Colonic mucosa (tissue), 4 donors: ENCODE data around the gene LRPPRC. TPM values are rescaled to one million over a fixed set of nuclear protein-coding genes. Genes with fewer than 3 reads are reported as not detected.

Source experiments
- DNase-seq: peaks from one replicate; pipeline ENCODE4 v3.0.0-alpha.2; 2020
- H3K27ac ChIP-seq: fragments of 200-600 bp; one replicate; pipeline ENCODE4 v1.8.0; 2021
- H3K27me3 ChIP-seq: fragments of 200-600 bp; one replicate; pipeline ENCODE4 v1.8.0; 2021
- H3K36me3 ChIP-seq: fragments of 200-600 bp; one replicate; pipeline ENCODE4 v1.8.0; 2021
- H3K4me1 ChIP-seq: fragments of 200-600 bp; one replicate; pipeline ENCODE4 v1.8.0; 2021; ENCODE audit warnings: mild to moderate bottlenecking
- H3K4me3 ChIP-seq: fragments of 200-600 bp; one replicate; pipeline ENCODE4 v1.8.0; 2021
- H3K9ac ChIP-seq, 2 donors: one replicate each; pipeline ENCODE4 v1.7.0; 2013; ENCODE audit warnings: control low read depth in 2 of 2, low read depth in 2 of 2, low read length in 2 of 2
- H3K9me3 ChIP-seq: fragments of 200-600 bp; one replicate; pipeline ENCODE4 v1.8.0; 2021
- intact Hi-C: fragments of 100-400 bp; cut with DNase I; formaldehyde crosslinking; loops from one replicate; pipeline ENCODE4 v1.14.1; 2022
- total RNA-seq, 2 donors: library from RNA; stranded (reverse); fragmentation: NEBNext Ultra II Directional in 1 of 2; extraction: Animal tissue kit (Norgen Biotek cat#: 25700) in 1 of 2; gene quantifications; one replicate each; pipeline ENCODE4 v1.2.1, GENCODE V29; 2021
- TF ChIP-seq, protein P1 (sequence below): fragments of 200-600 bp; IDR thresholded peaks from one replicate; pipeline ENCODE4 v1.8.0; 2022; ENCODE audit warnings: antibody characterized with exemption, mild to moderate bottlenecking
- donor health status: healthy.
- donor health status: DM: no; HTN: no; CAD: no.
- donor health status: DM: no; HTN: no; CAD: no.

The LRPPRC gene
- total RNA-seq, 2 donors from 2014 or later, result 106 to 131 TPM

DNA sequence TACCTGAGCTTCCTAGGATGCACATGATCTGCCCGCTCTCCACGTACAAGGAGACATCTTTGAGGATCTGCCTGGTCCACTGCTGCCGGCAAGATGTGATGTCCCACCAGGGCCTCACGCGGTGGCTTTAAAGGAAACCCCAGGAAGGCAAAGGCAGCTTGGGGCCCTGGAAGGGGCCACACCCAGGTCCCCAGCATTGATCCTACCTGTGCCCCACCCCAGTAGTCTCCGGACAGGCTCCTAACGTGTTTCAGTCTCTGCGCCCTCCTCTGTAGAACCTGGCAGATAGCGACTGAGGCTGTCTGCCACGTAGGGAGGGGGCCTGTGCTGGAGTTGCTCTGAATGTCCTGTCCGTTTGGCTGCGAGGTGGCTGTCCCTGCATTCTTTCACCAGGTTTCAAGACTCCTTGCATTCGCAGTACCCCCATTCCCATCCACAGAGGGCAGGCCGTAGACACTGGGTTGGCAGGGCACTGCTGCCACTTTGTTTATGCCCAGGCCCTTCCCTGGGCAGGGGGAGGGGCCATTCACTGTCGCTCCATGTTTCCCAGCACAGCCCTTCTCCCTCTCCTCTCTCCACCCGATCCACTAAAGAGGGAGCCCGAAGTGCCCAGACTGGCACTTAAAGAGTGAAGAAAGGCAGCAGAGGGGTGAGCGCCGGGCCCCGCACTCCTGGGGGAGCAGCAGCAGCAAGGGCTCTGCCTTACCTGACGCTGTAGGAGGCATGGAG, 157.8 kb downstream of the LRPPRC start:
- Histone ChIP-seq H3K9me3 (no peaks in the 10 kb centered on the region), H3K9ac (no peak overlapping the region), H3K36me3 (no peaks in the 10 kb centered on the region), H3K27ac (no peak overlapping the region), H3K4me3 (no peak overlapping the region), H3K27me3 (no peaks in the 10 kb centered on the region), H3K4me1 (no peaks in the 10 kb centered on the region)
- DNase-seq, result no peak
- TF ChIP-seq, protein P1, sequence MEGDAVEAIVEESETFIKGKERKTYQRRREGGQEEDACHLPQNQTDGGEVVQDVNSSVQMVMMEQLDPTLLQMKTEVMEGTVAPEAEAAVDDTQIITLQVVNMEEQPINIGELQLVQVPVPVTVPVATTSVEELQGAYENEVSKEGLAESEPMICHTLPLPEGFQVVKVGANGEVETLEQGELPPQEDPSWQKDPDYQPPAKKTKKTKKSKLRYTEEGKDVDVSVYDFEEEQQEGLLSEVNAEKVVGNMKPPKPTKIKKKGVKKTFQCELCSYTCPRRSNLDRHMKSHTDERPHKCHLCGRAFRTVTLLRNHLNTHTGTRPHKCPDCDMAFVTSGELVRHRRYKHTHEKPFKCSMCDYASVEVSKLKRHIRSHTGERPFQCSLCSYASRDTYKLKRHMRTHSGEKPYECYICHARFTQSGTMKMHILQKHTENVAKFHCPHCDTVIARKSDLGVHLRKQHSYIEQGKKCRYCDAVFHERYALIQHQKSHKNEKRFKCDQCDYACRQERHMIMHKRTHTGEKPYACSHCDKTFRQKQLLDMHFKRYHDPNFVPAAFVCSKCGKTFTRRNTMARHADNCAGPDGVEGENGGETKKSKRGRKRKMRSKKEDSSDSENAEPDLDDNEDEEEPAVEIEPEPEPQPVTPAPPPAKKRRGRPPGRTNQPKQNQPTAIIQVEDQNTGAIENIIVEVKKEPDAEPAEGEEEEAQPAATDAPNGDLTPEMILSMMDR, result no peak
- intact Hi-C loops, result no loop called here

DNA sequence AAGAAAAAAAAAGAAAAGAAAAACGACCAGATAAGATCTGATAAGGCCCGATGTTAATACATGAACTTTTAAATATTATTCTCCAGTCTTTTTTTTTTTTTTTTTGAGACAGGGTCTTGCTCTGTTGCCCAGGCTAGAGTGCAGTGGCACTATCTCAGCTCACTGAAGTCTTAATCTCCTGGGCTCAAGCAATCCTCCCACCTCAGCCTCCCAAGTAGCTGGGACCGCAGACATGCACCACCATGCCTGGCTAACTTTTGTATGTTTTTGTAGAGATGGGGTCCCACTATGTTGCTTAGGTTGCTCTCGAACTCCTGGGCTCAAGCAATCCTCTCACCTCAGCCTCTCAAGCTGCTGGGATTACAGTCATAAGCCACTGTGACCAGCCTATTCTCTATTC, 158.8 kb downstream of the LRPPRC start:
- no peak overlapping the region for H3K4me3 ChIP-seq
- H3K9ac ChIP-seq, result no peak overlapping the region
- intact Hi-C loops, result no loop called here
- H3K27me3 ChIP-seq, result no peaks in the 10 kb centered on the region
- TF ChIP-seq, protein P1, result no peak
- no peak overlapping the region for H3K27ac ChIP-seq
- H3K36me3 ChIP-seq, result no peaks in the 10 kb centered on the region
- H3K9me3 ChIP-seq, result no peaks in the 10 kb centered on the region
- H3K4me1 ChIP-seq, result no peaks in the 10 kb centered on the region
- no peak for DNase-seq

Other genes with a start within 250 kb of the LRPPRC start
- 10 to 100 TPM in 1 of 2 donors, 1 to 10 TPM in 1; 8.1 to 17.2 TPM for gene DYNC2LI1, start 221.9 kb downstream of the LRPPRC start, total RNA-seq
- gene ABCG5, start 157.2 kb downstream of the LRPPRC start, total RNA-seq, result under 1 TPM in 1 of 2 donors, not detected in 1; 0.29 TPM
- under 1 TPM; 0.12 to 0.48 TPM for gene ABCG8, start 157.0 kb downstream of the LRPPRC start, total RNA-seq
- 10 to 100 TPM; 50.8 to 77.9 TPM for gene PPM1B, start 172.9 kb upstream of the LRPPRC start, total RNA-seq